ENCODE data around the gene TESK2.
"Not testable (repeated sequence)": the region's sequence is repeated elsewhere in the genome, so short reads cannot be mapped to it uniquely, and the experiment has no call there.

TESK2 gene

DNA sequence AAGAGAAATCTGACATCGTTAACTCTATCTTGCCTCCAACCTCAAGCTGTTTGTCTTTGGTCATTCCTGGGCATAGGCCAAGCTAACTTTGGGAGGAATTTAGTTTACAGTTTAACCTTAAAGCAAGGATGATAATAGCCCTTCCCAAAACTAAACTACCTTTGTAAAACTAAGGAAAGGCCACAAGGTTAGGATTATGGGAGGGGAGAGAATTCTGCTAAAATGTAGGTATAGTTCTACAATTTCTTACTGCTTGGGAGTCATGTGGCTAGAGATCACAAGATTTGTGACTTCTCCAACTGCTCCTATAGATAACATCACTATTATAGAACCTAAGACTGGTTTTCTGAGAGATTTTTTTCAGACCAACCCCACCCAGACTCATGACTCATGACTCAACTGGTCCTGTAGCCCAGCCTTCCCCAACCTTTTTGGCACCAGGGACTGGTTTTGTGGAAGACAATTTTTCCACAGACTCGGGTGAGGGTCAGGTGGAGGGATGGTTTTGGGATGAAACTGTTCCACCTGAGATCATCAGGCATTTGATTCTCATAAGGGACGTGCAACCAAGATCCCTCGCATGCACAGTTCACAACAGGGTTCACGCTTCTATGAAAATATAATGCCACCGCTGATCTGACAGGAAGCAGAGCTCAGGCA is 80.0 kb downstream of the TESK2 start:
- DNase-seq: no peak

DNA sequence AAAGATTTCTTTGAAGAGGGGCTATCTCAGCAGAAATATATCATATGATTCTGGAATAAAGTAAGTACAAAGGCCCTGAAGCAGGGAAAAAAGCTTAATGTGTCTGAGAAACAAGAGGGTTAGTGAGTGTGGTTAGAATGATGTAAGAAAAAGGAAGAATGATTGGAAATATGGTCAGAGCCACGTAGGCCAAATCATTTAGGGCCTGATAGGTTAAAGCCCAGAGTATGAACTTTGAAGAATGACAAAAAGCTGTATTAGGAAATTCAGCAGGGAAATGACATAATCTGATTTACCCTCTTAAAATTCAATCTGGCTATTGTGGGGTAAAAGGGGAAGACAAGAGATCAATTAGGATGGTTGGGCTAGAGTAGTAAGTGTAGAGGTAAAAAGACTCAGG is 81.7 kb downstream of the TESK2 start:
- no peak for DNase-seq

DNA sequence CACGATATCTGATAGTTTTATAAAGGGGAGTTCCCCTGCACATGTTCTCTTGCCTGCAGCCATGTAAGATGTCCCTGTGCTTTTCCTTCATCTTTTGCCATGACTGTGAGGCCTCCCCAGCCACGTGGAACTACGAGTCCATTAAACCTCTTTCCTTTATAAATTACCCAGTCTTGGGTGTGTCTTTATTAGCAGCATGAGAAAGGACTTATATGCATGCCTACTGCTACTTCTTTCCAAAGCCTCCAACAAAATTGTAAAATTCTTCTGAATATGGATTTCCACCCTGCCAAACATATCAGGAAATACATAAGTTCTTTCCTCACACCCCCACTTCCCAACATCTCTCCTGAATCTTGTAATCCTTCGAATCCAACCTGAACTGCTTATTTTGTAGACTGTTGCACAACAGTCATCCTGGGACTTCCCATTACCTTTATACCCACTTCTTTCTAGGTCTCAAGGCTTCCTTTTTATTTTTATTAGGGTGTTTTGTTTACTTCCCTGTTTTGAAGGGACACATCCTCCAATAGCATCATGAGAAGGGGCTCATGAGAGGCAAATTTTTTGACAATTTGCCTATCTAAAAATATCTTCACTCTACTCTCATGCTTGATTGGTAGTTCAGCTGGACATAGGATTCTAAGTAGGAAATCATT is 83.2 kb downstream of the TESK2 start:
- DNase-seq: no peak

DNA sequence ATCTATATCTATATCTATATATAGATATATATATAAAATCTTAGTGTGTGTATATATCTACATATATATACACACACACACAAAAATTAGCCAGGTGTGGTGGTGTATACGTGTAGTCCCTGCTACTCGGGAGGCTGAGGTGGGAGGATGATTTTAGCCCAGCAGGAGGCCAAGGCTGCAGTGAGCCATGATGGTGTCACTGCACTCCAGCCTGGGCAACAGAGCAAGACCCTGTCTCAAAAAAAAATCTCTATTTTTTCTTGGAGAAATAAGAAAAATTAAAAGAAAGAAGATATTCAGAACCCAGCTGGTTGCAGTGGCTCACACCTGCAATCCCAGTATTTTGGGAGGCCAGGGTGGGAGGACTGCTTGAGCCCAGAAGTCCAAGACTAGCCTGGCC is 85.3 kb downstream of the TESK2 start:
- no peak for DNase-seq

DNA sequence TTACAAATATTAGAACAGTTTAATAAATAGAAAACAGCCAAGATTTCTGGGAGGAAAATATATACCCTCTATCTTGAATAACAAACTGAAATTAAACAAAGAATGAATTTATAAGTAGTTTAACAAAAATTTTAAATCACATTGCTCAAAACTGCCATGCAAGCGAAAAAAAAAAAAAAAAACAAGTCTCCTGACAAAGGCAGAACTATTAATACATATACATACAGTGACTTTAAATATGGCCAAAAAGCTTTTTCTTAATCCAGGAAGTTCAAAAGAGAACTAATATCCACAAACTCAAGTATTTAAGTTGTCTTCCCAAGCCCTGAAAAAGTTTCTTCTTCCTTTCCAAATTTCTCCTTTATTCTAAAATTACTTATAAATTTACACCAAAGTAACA is 87.2 kb downstream of the TESK2 start:
- no peak for DNase-seq

DNA sequence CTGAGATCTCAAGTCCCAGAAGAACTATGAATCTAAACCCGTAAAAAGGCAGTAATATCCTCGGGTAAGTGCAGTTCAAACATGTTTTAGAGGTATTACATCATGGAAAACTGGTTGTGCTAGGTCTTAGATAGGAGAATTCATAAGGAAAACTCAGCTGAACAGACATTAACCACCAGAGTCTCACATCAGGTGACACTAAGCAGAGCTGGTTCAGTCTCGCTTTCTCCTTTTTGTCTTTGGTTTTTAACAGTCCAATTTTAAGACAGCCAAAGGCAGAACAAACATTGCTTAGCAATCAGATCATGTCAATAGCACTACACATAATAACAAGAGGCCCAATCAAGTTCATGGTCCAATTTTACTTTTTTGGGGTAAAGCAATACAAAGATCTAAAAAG is 87.7 kb downstream of the TESK2 start:
- no peak for DNase-seq

DNA sequence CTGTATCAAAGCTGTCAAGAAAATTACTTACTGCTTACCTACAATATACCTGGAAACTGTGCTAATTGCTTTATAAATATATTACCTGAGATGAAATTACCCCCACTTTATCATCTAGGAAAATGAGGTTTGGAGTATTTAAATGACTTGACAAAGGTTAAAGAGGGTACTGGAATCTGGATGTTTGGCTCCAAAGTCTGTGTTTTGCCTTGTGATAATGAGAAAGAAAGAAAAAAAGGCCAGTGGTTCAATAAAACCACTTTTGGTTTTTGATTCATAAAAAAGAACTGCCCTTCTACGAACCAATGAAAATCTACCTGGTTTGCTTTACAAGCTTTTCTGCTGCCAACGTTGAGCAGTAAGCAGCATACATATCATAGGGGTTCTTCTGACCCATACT is 89.4 kb downstream of the TESK2 start:
- DNase-seq: no peak

DNA sequence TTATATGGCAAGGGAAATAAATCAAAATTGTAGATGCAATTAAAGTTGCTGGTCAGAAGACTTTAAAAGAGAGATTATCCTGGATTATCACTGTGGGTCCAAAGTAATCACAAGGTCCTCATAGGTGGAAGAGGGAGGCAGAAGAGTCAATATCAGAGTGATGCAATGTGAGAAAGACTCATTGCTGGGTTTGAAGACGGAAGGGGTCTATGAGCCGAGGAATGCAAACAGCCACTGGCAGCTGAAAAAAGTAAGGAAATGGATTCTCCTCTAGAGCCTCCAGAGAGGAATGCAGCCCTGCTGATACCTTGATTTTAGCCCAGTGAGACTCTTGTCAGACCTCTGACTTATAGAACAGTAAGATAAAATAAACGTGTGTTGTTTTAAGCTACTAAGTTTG is 90.9 kb downstream of the TESK2 start:
- no peak for DNase-seq

DNA sequence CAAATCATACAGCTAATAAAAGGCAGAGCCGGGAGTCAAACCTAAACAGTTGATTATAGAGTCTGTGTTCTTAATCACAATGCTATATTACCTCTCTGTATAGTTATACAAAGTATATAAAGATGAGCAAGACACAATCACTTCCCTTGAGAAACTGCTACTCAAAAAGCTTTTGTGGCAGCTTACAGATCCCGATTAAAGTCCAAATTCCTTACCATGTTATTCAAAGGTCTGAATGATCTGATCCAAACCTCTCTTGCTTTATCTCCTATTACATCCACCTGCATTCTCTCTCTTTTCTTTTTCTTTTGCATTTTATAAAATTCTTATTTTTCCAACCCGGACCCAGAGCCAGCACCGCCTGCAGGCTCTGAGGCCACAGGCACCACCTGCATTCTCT is 93.7 kb downstream of the TESK2 start:
- no peak for DNase-seq

DNA sequence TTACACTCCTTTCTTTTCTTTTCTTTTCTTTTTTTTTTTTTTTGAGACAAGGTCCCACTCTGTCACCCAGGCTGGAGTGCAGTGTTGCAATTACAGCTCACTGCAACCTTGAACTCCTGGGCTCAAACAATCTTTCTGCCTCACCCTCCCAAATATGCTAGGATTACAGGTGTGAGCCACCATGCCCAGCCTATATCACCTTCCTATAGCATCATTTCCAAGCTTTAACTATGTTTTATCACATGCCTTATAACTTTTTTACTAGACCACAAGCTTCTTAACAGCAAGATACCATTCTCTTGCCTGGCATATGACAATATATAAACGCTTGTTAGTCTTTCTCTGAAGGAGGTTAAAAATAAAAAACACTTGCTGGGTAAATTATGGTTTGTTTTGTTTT is 95.4 kb downstream of the TESK2 start:
- DNase-seq: no peak

DNA sequence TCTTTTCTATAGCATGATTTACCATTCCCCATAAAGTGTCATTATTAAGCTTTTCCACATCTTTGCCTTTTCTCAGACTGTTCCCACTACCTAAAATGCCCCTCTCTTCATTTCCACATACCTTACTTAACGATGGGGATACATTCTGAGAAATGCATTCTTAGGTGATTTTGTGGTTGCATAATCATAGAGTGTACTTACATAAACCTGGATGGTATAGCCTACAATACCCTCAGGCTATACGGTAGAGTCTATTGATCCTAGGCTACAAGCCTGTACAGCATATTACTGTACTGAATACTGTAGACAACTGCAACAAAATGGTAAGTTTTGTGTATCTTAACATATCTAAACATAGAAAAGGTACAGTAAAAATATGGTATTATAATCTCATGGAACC is 95.9 kb downstream of the TESK2 start:
- no peak for DNase-seq

DNA sequence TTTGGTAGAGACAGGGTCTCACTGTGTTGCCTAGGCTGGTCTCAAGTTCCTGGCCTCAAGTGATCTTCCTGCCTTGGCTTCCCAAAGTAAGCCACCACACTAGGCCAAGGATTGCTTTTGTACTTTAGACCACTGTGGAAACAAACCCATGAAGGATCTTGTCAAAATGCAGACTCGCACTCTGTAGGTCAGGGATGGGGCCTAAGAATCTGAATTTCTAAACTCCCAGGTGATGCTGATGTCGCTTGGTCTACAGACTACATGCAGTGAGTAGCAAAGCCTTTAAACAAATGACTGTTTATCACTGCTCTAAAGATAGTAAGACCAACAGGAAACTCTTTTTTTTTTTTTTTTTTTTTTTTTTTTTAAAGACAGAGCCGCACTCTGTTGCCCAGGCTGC is 96.6 kb downstream of the TESK2 start:
- DNase-seq: no peak

DNA sequence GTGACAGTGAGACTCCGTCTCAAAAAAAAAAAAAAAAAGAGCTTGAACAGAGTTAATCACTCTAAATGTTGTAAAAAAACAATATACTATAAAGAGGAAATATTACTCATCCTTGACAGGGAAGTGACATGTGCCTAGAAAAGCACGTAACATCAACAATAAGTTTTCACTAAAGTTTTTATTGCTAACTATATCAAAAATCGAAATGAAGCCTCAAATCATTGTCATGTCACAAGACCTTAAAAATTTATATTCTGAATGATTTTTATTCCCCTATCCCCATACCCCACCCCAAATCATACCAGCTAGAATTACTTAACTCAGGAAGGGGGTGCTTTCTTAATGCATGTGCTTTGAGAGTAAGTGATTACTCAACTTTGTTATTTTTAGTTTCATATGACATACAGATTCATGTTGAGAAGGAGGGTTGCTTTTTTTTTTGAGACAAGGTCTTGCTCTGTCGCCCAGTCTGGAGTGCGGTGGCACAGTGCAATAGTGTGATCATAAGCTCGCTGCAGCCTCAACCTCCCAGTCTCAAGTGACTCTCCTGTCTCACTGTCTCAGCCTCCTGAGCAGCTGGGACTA is 97.2 kb downstream of the TESK2 start:
- DNase-seq: peak; percentile 81

DNA sequence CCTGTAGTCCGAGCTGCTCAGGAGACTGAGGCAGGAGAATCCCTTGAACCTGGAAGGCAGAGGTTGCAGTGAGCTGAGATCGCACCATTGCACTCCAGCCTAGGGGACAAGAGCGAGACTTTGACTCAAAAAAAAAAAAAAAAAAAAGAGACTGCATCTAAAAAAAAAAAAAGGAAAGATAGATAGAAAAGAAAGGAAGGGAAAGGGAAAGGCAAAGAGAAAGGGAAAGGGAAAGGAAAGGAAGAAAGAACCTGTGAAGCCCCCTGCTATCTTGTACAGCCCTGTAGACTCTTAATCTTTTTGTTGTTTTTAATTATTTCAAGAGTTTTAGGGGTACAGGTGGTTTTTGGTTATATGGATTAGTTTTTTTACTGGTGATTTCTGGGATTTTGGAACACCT is 104.7 kb downstream of the TESK2 start:
- no peak for DNase-seq

DNA sequence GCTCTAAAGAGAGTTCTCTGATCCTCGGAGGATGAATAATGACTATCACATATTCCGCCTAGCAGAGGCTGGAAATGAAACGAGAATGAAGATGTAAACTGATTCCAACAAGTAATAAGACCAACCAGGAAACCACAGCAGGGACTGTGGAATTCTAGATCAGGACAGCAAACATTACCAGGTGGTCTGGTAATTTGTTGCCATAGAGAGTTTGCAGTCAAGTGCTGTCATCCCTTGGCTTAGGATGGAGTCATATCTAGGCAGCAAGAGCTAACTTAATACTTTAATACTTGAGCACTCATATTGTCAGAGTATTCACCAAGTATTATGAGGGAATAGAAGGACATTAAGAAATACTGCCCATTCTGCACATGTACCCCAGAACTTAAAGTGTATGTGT is 105.7 kb downstream of the TESK2 start:
- no peak for DNase-seq

DNA sequence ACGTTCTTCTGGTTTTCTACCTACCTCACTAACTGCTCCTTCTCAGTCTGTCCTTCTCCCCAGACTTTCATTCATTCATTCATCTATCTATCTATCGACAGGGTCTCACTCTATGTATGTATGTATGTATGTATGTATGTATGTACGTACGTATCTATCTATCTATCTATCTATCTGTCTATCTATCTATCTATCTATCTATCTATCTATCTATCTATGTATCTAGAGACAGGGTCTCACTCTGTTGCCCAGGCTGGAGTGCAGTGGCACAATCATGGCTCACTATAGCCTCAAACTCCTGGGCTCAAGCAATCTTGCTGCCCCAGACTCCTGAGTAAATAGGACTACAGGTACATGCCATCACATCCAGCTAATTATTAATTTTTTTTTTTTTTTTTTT is 106.8 kb downstream of the TESK2 start:
- DNase-seq: not testable (repeated sequence)

DNA sequence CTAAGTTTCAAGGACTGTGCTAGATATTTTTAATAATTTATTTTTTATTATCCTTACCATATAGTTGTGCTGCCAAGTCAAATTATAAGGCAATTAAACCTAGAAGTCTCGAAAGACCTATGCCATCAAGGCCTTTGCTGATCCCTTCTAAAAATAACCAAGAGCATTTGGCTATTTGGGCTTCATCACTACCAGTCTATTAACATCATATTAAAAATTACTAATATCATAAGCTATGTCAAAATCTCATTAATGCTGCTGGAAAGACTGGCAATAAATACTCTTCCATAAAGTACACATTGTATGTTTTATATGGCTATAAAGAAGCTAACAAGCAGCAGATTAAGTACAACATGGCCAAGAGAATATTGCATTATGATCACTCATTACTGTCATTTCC is 107.8 kb downstream of the TESK2 start:
- DNase-seq: no peak

DNA sequence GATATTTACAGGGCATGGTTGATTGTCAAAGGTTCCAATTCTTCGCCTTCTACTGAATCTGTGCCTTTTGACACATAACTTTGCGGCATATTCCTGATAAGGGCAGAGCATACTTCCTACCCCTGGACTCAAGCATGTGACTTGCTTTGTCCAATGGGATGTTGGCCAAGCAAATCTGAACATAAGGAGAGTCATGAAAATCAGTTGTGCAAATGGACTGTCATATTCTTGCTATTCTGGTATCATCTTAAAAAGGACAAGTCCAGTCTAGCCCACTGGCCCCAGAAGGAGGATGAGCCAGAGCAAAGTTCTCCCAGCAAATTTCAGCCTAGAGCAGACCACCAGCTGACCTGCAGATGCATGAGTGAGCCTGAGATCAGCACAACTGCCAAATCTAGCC is 109.7 kb downstream of the TESK2 start:
- no peak for DNase-seq

DNA sequence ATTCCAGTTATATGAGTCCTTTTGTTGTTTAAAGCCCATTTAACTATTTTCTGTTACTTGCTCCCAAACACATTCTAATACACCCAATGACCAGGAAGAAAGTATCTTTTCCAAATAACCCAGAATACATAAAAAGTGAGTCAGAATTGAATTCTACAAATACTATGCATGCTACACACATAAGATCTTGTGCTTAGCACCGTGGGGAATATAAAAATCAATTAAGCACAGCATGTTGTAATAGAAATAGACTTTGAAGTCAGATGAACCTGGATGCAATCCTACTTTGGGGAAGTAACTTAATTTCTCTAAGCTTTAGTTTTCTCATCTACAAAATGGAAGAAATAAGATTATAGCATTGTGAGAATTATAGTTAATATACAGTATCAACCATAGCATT is 110.2 kb downstream of the TESK2 start:
- DNase-seq: no peak

DNA sequence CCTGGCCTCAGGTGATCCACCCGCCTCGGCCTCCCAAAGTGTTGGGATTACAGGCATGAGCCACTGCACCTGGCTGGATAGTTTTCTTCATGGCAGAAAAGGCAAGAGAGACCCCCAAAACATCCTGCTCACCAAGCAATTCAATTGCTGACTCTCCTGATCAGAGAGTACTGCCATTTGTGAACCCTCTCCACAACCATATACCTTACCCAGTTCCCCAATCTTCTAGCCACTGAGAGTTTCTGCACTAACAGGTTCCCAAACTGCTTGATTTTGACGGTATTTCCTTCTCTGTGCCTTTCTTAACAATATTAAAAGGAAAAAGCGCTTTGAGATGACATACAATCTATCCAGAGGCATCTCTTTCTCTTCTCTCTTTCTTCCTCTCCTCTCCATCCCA is 110.8 kb downstream of the TESK2 start:
- DNase-seq: no peak

DNA sequence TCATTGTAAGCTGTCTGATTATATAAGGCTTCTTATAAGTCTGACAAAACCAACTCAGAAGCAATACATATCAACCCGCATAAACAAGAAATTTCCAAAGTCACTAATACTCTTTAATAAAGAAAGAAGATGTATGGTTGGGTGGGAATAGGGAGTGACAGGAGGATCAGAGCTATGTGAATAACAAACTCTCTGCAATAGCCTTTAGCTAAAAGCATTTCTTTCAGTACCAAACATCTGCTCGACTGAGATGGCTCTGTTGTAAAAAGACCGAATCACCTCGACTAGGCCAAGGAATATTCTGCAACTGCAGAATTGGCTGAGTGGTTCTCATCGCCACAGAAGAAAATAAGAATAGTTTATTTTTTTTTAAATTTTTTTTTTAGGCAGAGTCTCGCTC is 111.4 kb downstream of the TESK2 start:
- no peak for DNase-seq

DNA sequence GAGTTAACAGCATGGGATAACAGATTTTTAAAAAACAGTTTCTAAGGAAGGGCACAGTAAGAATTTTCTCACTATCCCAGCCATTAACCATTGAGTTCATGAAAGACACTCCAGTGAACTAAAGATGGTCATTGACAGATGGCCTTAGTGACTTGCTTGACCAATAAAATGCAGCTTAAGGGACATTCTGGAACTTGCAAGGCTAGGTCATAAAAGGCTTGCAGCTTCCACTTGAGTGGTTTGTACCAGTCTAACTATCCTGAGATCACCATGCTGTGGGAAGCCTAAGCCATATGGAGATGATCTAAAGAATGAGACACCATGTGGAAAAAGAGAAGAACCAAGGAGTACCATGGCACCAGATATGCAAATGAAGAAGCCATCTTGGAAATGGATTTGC is 112.8 kb downstream of the TESK2 start:
- no peak for DNase-seq

DNA sequence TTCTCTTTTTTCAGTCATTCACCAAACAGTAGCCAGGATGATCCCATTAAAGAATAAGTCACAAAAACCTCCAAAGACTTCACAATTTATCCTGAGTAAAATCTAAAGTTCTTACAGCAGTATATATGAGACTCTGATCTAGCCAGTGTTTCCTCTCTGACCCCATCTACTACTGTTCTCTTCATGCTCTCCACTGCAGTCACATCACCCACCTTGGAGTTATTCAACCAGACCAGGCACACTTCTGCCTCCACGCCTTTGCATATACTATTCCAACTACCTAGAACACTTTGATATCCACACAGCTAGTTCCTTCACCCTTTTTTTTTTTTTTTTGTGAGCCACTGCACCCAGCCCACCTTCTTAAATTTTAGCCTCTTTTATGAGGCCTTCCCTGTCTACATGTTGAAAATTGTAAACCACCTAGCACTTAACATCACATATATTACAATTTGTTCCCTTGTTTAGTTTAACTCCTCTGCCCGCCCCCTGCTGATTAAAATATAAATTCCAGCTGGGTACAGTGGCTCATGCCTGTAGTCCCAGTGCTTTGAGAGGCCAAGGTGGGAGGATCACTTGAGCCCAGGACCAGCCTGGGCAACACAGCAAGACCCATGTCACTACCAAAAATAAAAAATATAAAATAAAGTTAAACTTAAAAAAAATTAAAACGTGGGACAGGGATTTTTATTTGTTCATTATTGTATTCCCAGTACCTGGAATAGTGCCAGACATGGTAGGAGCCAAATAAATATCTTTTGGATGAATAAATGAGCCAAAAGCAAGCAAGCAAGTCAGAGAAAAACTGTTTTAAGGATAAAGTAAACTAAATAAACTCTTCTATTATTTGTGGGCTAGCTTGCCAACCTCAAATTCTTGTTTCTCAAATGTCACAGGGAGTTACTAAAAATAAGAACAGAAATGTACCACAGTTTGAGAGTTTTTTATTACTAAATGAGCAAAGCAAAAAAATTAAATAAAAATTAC is 115.6 kb downstream of the TESK2 start:
- DNase-seq: no peak

DNA sequence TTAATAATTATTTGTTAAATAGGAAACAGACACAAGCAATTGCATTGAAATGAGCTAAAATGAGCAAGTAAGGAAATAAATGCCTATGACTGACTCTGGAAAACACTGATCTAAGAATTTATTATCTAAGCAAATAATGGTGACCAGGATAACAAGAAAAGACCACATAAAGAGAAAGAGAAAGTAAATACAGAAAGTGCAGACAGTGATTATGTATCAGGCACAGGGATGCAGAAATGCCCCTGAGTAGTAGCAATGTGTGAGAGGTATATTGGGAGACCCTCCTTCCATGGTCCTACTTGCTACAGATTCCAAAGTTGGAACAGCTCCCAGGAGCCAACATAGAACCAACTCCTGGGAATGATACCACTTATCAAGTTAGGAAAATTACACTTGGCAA is 117.4 kb downstream of the TESK2 start:
- DNase-seq: no peak

Measured in SIG-M5 (cell line).